ENCODE measurements around the gene PPM1E.

DNA sequence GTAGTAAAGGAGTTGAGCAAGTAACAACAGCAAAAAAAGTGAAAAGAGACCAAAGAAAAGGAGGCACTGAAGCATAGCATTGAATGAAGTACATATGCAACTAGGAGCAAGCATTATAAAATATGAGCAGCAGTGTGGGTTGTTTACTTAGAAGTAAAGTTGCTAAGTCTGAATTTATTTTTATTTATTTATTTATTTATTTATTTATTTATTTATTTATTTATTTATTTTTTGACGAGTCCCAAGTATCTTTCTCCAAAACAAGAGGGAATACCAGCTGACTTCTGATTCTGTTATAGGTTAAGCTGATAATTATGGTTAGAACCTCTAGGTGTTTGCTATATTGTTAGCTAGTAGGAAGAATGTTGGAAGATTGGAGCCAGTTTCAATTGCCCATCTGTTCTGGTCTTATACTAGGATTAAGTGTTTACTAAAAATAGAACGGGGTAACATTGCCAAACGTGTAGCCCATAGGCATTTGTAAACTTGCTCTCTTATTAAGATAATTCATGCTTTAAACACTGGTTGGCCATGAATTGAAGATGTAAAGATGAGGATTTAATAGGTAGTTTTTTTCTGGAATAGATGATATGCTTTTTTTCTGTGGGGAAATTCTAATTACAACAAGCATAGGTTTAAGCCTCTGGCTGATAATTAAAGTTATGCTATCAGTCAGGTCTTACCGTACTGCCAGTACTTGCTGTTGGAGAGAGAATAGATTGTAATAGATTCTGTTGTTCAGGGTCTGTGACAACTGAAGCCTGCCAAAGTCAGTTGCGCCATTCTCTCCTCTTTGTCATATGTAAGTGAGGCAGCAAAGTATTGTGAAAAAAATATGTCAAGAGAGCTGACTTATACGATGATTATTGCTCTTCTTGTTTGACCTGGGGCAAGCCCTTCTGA is 66.7 kb downstream of the PPM1E start:
- no peak for TF ChIP-seq POLR2A (IDR thresholded peaks at IDR 0.05)
- TF ChIP-seq, protein P1, sequence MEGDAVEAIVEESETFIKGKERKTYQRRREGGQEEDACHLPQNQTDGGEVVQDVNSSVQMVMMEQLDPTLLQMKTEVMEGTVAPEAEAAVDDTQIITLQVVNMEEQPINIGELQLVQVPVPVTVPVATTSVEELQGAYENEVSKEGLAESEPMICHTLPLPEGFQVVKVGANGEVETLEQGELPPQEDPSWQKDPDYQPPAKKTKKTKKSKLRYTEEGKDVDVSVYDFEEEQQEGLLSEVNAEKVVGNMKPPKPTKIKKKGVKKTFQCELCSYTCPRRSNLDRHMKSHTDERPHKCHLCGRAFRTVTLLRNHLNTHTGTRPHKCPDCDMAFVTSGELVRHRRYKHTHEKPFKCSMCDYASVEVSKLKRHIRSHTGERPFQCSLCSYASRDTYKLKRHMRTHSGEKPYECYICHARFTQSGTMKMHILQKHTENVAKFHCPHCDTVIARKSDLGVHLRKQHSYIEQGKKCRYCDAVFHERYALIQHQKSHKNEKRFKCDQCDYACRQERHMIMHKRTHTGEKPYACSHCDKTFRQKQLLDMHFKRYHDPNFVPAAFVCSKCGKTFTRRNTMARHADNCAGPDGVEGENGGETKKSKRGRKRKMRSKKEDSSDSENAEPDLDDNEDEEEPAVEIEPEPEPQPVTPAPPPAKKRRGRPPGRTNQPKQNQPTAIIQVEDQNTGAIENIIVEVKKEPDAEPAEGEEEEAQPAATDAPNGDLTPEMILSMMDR (IDR thresholded peaks at IDR 0.05) = no peak
